Measurements from ENCODE around the gene AP1S3.
"Not testable (repeated sequence)": the region's sequence is repeated elsewhere in the genome, so short reads cannot be mapped to it uniquely, and the experiment has no call there.

AP1S3 gene

DNA sequence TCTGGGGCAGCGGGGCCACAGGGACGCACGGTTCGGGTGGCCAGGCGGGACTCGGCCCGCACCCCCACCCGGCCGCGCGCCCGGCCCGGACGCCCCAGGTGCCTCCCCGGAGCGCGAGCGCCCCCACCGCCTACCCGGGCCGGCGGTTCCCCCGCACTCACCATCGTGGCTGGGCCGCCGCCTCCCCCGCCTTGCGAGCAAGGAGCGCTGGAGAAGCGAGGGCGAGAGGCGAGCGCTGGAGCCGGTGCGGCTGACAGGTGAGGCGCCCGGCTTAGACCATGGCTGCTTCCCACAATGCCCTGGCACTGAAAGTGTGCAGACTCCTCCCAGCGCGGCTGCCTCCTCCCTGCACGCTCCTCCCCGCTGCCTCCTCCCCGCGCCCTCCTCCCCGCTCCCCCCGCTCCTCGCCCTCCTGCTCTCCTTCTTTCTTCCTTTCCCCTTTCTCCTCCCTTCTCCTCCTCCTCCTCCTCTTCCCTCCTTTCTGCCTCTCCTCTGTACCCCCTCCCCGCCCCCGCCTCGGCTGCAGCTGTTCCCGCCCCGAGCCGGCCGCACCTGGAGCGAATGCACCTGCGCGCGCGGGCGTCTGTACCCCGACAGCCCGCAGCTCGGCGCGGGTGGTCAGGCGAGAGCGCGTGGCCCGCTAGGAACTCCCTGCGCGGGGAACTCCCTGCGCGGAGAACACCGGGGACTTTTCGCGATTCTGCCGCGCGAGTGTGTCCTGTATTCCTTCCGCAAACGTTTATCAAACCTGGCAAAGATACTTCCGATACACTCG is at the start of gene AP1S3:
Gene AP1S3, minus strand, starts transcription at position 296 of the 775 bp plus-strand sequence. Its CDS starts 132 bp downstream, at position 164.
- DNase-seq = peak; percentile 28 to 53 (median 34)

DNA sequence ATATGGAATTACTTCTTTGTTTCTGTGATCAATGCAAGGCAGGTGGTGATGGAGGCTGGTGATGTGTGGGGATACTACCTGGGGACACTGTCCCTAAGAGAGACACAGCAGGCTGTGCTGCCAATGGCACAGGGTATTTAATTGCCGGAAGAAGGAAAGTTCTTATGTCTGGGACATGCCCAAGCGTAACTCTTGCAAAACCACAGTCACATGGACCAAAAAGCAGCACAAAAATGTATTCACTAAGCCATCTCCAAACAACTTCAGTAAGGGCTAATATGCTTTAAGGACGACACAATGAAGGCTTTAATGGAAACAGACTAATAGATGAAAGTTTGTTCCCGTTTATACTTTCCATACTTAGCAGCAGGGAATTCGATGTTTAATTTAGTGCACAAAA is 49.7 kb upstream of the AP1S3 start:
- no peak for DNase-seq

- DNase-seq = no peak
These were observed 49.3 kb upstream of the AP1S3 start for GRCh38 chr2:223886726-223887125.

DNA sequence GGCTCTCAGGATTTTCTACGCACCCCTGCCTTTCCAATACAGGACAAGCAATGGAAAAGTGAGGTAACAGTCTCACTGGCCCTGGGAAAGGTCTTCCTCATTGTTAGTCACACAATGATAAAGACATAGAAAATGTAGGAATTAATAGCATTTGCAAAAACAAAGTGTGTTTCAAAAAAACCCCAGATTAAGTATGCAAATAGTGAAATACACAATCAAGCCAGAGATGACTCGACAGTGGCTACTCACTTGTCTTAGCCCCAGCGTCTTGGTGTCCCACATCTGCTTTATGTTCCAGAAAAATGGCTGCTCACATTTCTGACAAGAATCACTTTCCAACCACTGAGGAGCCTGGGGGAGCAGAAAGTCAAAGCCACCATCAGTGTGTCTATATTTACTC is 47.0 kb upstream of the AP1S3 start:
- no peak for DNase-seq

GRCh38 chr2:223882715-223883114 is 45.3 kb upstream of the AP1S3 start:
- DNase-seq = no peak

- no peak for DNase-seq
These were observed 43.4 kb upstream of the AP1S3 start for GRCh38 chr2:223880796-223881195.

DNA sequence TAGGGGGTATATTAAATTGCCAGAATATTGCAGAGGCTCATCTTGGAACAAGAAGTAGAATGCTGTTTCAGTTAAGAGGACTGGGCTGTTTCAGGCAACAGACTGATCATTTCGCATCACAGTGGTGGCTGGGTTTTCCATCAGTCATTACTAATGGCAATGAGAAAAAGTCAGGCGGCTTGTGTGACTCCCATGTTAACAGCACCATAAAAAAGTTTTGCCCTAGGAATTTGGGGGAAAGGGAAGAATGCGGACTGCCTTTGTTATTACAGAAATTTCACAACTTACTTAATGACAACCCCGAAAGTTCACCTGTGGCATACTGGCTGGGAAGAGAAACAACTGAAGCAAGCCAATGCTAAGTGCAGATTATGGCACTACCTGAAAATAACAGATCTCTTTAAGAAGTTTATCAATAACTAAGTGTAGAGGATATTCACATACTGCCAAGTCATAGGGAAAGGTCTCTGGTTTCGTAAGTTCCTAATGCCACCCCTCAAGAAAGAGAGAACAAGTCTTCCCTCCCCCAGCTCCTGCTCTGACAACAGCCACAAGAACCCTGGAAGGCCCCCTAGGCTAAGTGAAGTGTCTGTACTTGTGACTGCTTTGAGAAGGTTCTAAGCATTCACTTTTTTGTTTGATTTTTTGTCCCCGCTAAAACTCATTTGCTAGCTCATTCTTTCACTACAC is 40.5 kb upstream of the AP1S3 start:
- DNase-seq = no peak

- DNase-seq = no peak
These were observed 36.3 kb upstream of the AP1S3 start for GRCh38 chr2:223873672-223874071.

DNA sequence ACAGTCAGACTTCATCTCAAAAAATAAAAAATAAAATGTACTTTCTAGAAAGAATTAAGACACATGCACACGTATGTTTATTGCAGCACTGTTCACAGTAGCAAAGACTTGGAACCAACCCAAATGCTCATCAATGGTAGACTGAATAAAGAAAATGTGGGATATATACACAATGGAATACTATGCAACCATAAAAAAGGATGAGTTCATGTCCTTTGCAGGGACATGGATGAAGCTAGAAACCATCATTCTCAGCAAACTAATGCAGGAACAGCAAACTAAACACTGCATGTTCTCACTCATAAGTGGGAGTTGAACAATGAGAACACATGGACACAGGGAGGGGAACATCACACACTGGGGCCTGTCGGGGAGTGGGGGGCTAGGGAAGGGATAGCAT is 35.4 kb upstream of the AP1S3 start:
- not testable (repeated sequence) for DNase-seq

- not testable (repeated sequence) for DNase-seq
These were observed 34.3 kb upstream of the AP1S3 start for GRCh38 chr2:223871661-223872060.

GRCh38 chr2:223870840-223871611 is 33.6 kb upstream of the AP1S3 start:
- DNase-seq = no peak

GRCh38 chr2:223868005-223868404 is 30.6 kb upstream of the AP1S3 start:
- DNase-seq = no peak

GRCh38 chr2:223865907-223866508 is 28.6 kb upstream of the AP1S3 start:
- no peak for DNase-seq

GRCh38 chr2:223865124-223865523 is 27.7 kb upstream of the AP1S3 start:
- no peak for DNase-seq

DNA sequence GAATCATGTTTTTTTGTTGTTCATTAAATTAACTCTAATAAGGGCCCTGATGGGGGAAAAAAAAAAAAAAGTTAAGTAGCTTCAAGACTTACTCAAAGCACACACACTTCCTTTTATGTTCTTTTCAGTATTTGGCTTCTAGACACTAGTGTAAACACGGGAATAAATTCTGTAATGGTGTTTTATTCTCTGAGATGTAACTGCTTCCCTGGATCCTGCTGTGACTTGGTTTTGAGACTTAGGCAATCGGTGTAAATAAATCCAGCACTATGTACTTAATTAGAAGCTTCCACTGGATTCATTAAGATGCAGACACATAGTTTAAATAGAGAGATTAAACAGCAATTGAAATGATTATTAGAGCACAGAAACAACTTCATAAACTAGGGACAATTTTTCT is 26.1 kb upstream of the AP1S3 start:
- no peak for DNase-seq

DNA sequence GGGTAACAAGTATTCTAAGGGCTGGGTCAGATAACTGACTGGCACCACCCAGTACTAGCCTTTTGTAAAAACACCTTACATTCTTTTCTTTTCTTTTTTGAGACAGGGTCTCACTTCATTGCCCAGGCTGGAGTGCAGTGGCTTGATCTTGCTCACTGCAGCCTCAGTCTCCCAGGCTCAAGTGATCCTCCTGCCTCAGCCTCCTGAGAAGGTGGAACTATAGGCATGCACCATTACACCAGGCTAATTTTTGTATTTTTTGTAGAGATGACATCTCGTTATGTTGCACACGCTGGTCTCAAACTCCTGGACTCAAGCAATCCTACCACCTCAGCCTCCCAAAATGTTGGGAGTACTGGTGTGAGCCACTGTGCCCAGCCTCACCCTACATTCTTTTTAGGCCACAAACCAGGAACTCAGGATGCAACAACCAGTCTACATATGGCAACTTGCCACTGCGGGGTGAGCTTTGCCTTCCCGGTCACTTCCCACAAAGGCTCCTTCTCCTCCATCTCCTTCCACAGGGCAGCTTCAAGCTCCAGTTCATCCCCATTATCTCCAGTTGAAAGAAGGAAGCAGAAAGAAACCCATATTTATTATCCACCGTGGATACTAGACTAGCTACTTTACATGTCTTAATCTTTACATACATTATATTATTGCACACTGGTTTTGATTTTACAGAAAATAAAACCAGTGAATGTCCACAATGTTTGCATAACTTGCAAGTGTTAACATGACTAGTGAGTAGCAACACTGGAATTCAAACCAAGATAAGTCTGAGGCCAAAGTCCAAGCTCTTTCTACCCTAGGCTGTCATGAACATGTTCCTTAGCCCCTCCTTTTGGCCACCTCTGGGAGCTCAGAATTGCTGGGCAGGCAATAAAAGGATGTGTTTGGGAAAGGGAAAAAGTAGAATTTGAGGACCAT is 23.7 kb upstream of the AP1S3 start:
- DNase-seq = no peak

DNA sequence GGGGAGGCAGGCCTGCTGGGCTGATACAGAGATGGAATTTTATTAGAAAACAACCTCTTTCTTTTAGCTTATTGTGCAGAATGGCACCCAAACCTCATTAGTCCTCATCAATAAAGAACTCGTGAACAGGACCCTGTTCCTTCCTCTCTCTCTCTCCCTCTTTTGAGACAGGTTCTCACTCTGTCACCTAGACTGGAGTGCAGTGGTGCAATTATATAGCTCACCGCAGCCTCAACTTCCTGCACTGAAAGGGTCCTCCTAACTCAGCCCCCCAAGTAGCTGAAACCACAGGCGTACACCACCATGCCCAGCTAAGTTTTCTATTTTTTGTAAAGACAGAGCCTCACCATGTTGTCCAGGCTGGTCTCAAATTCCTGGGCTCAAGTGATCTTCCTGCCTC is 21.7 kb upstream of the AP1S3 start:
- DNase-seq = no peak

- DNase-seq = no peak
These were observed 19.2 kb upstream of the AP1S3 start for GRCh38 chr2:223856584-223856983.

- no peak for DNase-seq
These were observed 18.6 kb upstream of the AP1S3 start for GRCh38 chr2:223856021-223856420.

- no peak for DNase-seq
These were observed 18.0 kb upstream of the AP1S3 start for GRCh38 chr2:223855426-223855825.

DNA sequence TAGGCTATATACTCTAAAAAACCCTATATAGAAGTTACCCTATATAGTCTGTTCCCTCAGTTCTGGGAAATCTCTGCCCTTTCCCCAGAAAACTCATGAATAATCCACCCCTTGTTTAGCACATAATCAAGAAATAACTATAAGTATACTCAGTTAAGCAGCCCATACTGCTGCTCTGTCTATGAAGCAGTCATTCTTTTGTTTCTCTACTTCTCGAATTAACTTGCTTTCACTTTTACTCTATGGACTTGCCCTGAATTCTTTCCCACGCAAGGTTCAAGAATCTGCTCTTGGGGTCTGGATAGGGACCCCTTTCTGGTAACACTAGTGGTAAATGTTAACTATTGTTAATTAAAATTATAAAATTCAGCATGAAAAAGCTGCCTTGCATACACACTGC is 17.4 kb upstream of the AP1S3 start:
- no peak for DNase-seq

DNA sequence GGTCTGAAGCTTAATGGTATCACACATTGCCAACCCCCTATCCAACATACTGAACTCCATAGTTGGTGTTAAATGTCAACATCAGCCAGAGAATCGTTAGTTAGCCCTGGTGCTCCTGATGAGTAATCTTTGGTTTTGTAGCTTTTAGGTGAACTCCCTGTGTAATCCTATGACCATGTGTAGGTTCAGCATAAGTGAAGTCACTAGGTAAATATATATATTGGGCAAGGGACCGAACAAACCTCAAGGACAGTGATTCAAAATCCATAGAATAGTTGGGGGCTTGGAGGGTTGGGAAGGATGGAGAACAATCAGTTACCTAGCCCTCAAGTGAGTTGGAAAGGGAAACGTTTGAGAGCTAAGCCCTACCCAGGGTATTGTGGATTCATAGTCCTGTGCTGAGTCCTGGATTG is 16.0 kb upstream of the AP1S3 start:
- no peak for DNase-seq
